Liver (tissue), 9 donors: ENCODE results near the gene C15orf39. TPM values are rescaled to one million over a fixed set of nuclear protein-coding genes. Genes with fewer than 3 reads are reported as not detected.

Experiments
- DNase-seq: peaks from one replicate; pipeline ENCODE4 v3.0.0-alpha.2; 2017; ENCODE audit warnings: low spot score
- H3K27ac ChIP-seq, 2 donors: one replicate each; pipeline ENCODE4 v1.7.0; 2013; ENCODE audit warnings: inconsistent platforms in 2 of 2, low read length in 2 of 2, control low read depth in 1 of 2, low read depth in 1 of 2, mild to moderate bottlenecking in 1 of 2
- H3K27me3 ChIP-seq, 4 donors: one replicate each; pipeline versions ENCODE4 v1.6.1 to v1.7.0; 2013; ENCODE audit warnings: low read length in 3 of 4, inconsistent platforms in 1 of 4, mild to moderate bottlenecking in 1 of 4, moderate library complexity in 1 of 4; ENCODE audit not compliant: control insufficient read depth in 4 of 4, insufficient read depth in 4 of 4
- H3K36me3 ChIP-seq, 4 donors: one replicate each; pipeline versions ENCODE4 v1.6.1 to v1.7.0; 2013; ENCODE audit warnings: low read length in 3 of 4, mild to moderate bottlenecking in 3 of 4, low read depth in 1 of 4, moderate library complexity in 1 of 4; ENCODE audit not compliant: control insufficient read depth in 4 of 4, insufficient read depth in 3 of 4
- H3K4me1 ChIP-seq, 4 donors: one replicate each; pipeline versions ENCODE4 v1.6.1 to v1.7.0; 2013; ENCODE audit warnings: low read length in 3 of 4, mild to moderate bottlenecking in 3 of 4, moderate library complexity in 1 of 4; ENCODE audit not compliant: control insufficient read depth in 4 of 4, insufficient read depth in 4 of 4
- H3K4me3 ChIP-seq, 3 donors: one replicate each; pipeline versions ENCODE4 v1.6.1 to v1.7.0; 2013; ENCODE audit warnings: low read length in 3 of 3, control low read depth in 1 of 3, low read depth in 1 of 3, mild to moderate bottlenecking in 1 of 3
- H3K9ac ChIP-seq, 2 donors: one replicate each; pipeline ENCODE4 v1.7.0; 2013; ENCODE audit warnings: low read length in 2 of 2, mild to moderate bottlenecking in 2 of 2, moderate library complexity in 2 of 2, control low read depth in 1 of 2, low read depth in 1 of 2
- H3K9me3 ChIP-seq, 4 donors: one replicate each; pipeline versions ENCODE4 v1.6.1 to v1.7.0; 2013; ENCODE audit warnings: low read length in 3 of 4; ENCODE audit not compliant: control insufficient read depth in 4 of 4
- ATF3 ChIP-seq: IDR thresholded peaks from 2 replicates; pipeline ENCODE4 v1.6.1; 2016; ENCODE audit warnings: antibody characterized with exemption
- CTCF ChIP-seq: fragments of 150-350 bp; IDR thresholded peaks from 2 replicates; pipeline ENCODE4 v1.5.1; 2017; ENCODE audit warnings: improper control_type of control experiment, low read depth, low read length; ENCODE audit not compliant: missing input control
- FOXA1 ChIP-seq: IDR thresholded peaks from 2 replicates; pipeline ENCODE4 v1.6.1; 2016; ENCODE audit warnings: antibody characterized with exemption
- HNF4G ChIP-seq: IDR thresholded peaks from 2 replicates; pipeline ENCODE4 v1.6.1; 2016; ENCODE audit warnings: antibody characterized with exemption
- RAD21 ChIP-seq, 2 donors: IDR thresholded peaks; 2 replicates each; pipeline ENCODE4 v1.6.1; 2016; ENCODE audit warnings: antibody characterized with exemption in 2 of 2, mild to moderate bottlenecking in 2 of 2
- RXRA ChIP-seq, 2 donors: IDR thresholded peaks; 2 replicates each; pipeline ENCODE4 v1.6.1; 2017 to 2018; ENCODE audit warnings: antibody characterized with exemption in 2 of 2, mild to moderate bottlenecking in 1 of 2
- ZBTB33 ChIP-seq: IDR thresholded peaks from 2 replicates; pipeline ENCODE4 v1.6.1; 2016; ENCODE audit warnings: antibody characterized with exemption
- WGBS: extraction: QIAGEN DNeasy Blood & Tissue Kit; methylation state at CpG from one replicate; pipeline ENCODE4 v1.1.7; 2013; 5-methylcytosine and 5-hydroxymethylcytosine counted together
- polyA plus RNA-seq, 2 donors: library from polyadenylated mRNA; stranded (reverse) in 1 of 2; unstranded in 1 of 2; fragments of 200-250 nt in 1 of 2; fragments of >200 nt in 1 of 2; fragmentation: Nextera tagmentation in 1 of 2; extraction: Ambion mirVana in 1 of 2; gene quantifications; one replicate each; pipeline versions ENCODE4 v1.2.1 to v1.2.3, GENCODE V29; 2013 to 2015
- total RNA-seq, 2 donors: library from RNA; depleted of rRNA; stranded (reverse); fragments of >200 nt; gene quantifications; one replicate each; pipeline ENCODE4 v1.2.3, GENCODE V29; 2014
- TF ChIP-seq, protein P1 (sequence below): IDR thresholded peaks from 2 replicates; pipeline ENCODE4 v1.6.1; 2016; ENCODE audit warnings: antibody characterized with exemption, mild to moderate bottlenecking
- TF ChIP-seq, protein P2 (sequence below): IDR thresholded peaks from 2 replicates; pipeline ENCODE4 v1.6.1; 2016; ENCODE audit warnings: antibody characterized with exemption
- donor health status: healthy.
- donor health status: healthy.
- donor health status: healthy.
- donor health status: healthy.
- donor health status: healthy.

The C15orf39 gene
- total and polyA plus RNA-seq, 4 donors, result 1.2 to 4.0 (median 3.0) TPM

DNA sequence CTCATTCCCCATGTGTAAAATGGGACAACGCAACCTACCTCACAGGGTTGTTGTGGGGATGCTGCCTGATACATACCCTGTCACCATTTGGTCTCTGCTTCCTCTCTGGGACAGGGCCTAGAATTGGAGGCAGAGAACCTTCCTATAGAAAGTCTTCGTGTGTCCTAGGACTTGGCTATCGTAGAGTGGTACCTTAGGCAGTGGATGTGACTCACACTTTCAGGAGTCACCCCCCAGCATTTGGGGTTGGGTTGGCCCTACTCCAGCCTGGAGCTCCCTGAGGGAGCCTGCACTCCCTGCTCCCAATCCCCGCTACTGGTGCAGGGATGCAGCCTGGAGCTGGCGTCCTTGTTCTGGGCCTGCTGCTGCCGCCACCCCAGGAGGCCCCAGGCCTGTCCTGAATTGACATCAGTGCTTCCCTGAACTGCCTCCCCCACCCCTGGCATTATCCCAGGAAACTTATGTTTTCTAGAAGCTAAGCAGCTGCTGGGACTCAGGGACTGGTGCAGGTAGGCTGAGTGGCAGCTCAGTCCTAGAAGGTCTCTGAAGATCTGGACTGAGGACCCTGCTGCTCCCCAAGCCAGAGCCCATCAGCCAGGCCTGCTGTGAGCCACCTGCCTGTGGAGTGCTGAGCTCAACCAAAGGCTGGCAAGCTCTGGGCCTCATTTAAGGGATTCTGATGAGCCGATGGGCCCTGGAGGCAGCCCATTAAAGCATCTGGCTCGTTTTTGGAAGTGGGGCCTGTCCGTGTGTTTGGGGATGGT lies 9.9 kb downstream of the C15orf39 start:
- DNase-seq, result no peak
- no peaks in the 10 kb centered on the region for H3K27me3 ChIP-seq
- H3K9me3 ChIP-seq, result no peaks in the 10 kb centered on the region
- no peak overlapping the region for H3K27ac ChIP-seq
- 90% methylated on average over 9 of the region's 9 CpGs for WGBS
- H3K36me3 ChIP-seq, result peaks cover 2 to 46% (median 13%) of the 10 kb centered on the region in 4 donors
- no peak overlapping the region for H3K4me3 ChIP-seq
- peaks cover 1 to 19% (median 7%) of the 10 kb centered on the region in 4 donors for H3K4me1 ChIP-seq
- TF ChIP-seq RXRA (IDR thresholded peaks at IDR 0.05), result no peak
- TF ChIP-seq, protein P1, sequence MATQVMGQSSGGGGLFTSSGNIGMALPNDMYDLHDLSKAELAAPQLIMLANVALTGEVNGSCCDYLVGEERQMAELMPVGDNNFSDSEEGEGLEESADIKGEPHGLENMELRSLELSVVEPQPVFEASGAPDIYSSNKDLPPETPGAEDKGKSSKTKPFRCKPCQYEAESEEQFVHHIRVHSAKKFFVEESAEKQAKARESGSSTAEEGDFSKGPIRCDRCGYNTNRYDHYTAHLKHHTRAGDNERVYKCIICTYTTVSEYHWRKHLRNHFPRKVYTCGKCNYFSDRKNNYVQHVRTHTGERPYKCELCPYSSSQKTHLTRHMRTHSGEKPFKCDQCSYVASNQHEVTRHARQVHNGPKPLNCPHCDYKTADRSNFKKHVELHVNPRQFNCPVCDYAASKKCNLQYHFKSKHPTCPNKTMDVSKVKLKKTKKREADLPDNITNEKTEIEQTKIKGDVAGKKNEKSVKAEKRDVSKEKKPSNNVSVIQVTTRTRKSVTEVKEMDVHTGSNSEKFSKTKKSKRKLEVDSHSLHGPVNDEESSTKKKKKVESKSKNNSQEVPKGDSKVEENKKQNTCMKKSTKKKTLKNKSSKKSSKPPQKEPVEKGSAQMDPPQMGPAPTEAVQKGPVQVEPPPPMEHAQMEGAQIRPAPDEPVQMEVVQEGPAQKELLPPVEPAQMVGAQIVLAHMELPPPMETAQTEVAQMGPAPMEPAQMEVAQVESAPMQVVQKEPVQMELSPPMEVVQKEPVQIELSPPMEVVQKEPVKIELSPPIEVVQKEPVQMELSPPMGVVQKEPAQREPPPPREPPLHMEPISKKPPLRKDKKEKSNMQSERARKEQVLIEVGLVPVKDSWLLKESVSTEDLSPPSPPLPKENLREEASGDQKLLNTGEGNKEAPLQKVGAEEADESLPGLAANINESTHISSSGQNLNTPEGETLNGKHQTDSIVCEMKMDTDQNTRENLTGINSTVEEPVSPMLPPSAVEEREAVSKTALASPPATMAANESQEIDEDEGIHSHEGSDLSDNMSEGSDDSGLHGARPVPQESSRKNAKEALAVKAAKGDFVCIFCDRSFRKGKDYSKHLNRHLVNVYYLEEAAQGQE, result no peak
- TF ChIP-seq HNF4G, result no peak
- no peak for TF ChIP-seq CTCF
- TF ChIP-seq ZBTB33, result no peak
- TF ChIP-seq, protein P2, sequence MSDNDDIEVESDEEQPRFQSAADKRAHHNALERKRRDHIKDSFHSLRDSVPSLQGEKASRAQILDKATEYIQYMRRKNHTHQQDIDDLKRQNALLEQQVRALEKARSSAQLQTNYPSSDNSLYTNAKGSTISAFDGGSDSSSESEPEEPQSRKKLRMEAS, result no peak
- H3K9ac ChIP-seq, result no peak overlapping the region

GRCh38 chr15:75212200-75212858 lies 10.6 kb downstream of the C15orf39 start:
- H3K9ac ChIP-seq, result no peak overlapping the region
- no peak overlapping the region for H3K4me3 ChIP-seq
- H3K27me3 ChIP-seq, result no peaks in the 10 kb centered on the region
- no peak overlapping the region for H3K27ac ChIP-seq
- WGBS, result 95% methylated on average over 7 of the region's 7 CpGs
- H3K9me3 ChIP-seq, result no peaks in the 10 kb centered on the region
- H3K4me1 ChIP-seq, result peaks cover 0 to 13% (median 6%) of the 10 kb centered on the region in 4 donors
- no peak for DNase-seq
- no peak for TF ChIP-seq FOXA1
- TF ChIP-seq CTCF, result no peak
- no peak for TF ChIP-seq ATF3
- no peak for TF ChIP-seq RXRA (IDR thresholded peaks at IDR 0.05)
- TF ChIP-seq, protein P2, result no peak
- TF ChIP-seq, protein P1, result no peak
- no peak for TF ChIP-seq RAD21 (IDR thresholded peaks at IDR 0.05)
- H3K36me3 ChIP-seq, result peaks cover 2 to 45% (median 13%) of the 10 kb centered on the region in 4 donors
